SIG-M5 treated with dmso at 0.1 percent for 504 hours (cell line): ENCODE results near the gene ZNF414.

Source experiments
- DNase-seq: peaks from one replicate; lab custom pipeline; 2025; ENCODE audit not compliant: unreplicated experiment; lab: John Stamatoyannopoulos, UW

The ZNF414 gene

DNA sequence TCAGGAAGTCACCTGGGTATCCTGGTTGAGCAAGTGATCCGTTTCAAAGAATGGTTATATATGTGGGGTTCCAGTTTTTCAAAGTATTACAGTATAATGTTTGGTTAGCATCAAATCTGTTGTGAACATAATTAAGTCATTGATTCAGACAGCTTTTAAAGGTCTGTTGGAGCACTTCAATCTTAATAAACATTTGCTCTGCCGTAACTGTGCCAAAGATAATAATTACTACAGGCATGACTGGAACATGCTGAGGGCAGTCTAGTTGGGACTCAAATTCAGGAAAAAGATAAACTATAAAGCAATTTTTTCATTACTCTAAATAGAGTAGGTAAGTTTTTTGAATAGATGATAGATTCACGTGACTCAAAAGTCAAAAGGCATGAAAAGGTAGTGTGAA, 45.8 kb downstream of the ZNF414 start:
- DNase-seq: no peak

- DNase-seq: no peak
These were observed 47.9 kb downstream of the ZNF414 start for GRCh38 chr19:8466018-8466417.

DNA sequence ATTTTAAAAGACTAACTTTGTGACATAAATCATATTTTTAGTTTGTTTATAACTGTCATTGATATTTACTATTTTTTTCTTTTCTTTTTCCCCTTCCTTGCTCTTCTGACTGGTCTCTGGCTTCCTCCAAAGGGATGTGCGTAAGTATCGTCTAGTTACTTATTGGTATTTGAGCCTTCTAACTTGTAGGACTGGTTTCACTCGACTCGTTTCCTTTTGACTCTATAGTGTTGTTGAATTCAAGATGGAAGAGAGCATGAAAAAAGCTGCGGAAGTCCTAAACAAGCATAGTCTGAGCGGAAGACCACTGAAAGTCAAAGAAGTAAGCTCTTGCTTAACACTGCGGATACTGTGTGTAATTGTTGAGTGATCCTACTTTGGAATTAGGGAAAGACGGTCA, 50.6 kb downstream of the ZNF414 start:
- DNase-seq: no peak

- no peak for DNase-seq
These were observed 51.4 kb downstream of the ZNF414 start for GRCh38 chr19:8462571-8462970.

- DNase-seq: no peak
These were observed 52.1 kb downstream of the ZNF414 start for GRCh38 chr19:8461891-8462290.

GRCh38 chr19:8461376-8461775, 52.6 kb downstream of the ZNF414 start:
- DNase-seq: no peak

DNA sequence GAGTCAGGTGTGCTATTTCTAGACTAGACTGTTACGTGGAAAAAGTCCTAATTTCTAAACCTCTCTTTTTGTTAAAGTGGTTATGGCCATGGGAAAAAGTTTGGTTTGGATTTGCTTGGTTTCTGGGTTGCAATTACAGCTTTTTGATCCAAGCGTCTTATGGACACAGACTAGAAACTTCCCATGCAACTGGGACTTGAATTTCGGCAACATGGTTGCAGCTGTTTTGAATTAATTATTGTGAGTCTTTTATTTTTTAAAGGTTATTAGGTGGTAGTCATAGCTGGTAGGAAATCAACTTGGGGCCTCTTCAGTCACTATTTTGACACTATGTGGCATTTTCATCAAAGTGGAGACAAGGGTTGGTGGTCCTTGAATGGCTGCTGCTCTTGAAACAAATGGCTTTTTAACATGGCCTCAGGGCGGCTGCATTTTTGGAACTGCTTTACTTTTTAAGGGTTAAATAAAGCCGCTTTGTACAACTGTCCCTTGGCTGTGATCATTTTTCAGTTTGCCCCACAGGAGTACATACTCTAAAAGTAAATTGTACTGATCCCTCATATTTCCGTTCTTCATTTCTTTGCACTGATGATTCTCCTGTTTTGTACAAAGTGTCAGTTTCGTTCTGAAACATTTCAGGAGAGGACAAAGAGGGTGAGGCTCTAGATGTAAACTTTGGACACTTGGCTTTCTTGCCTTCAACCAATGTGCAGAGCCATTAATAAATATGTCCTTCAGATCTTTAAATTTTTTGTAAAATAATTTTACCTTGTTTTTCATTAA, 53.3 kb downstream of the ZNF414 start:
- no peak for DNase-seq
